GM20000 (cell line): Measurements from ENCODE around the gene KCTD12.

Source experiments
- DNase-seq: peaks from one replicate; pipeline ENCODE4 v3.0.0; 2012; ENCODE audit warnings: low spot score
- CTCF ChIP-seq: IDR thresholded peaks from 2 replicates; pipeline ENCODE4 v1.5.1; 2012; ENCODE audit warnings: mild to moderate bottlenecking, control low read depth; ENCODE audit errors: extremely low read depth, missing control alignments

The KCTD12 gene

GRCh38 chr13:76886292-76887075, at the start of gene KCTD12:
Gene KCTD12, minus strand, starts transcription at chr13:76886405. Its CDS starts 257 bp downstream, at chr13:76886148.
- peak; percentile 88 for DNase-seq
- TF ChIP-seq CTCF, result peak; percentile 53

- no peak for DNase-seq
- no peak for TF ChIP-seq CTCF
Observed at GRCh38 chr13:76934671-76935070, 48.5 kb upstream of the KCTD12 start.

- DNase-seq, result no peak
- TF ChIP-seq CTCF, result no peak
Observed at GRCh38 chr13:76932076-76932475, 45.9 kb upstream of the KCTD12 start.

- no peak for DNase-seq
- no peak for TF ChIP-seq CTCF
Observed at GRCh38 chr13:76929851-76930374, 43.7 kb upstream of the KCTD12 start.

GRCh38 chr13:76929320-76929719, 43.1 kb upstream of the KCTD12 start:
- no peak for TF ChIP-seq CTCF
- no peak for DNase-seq

GRCh38 chr13:76928456-76928855, 42.3 kb upstream of the KCTD12 start:
- DNase-seq, result no peak
- no peak for TF ChIP-seq CTCF

GRCh38 chr13:76927955-76928354, 41.8 kb upstream of the KCTD12 start:
- DNase-seq, result no peak
- TF ChIP-seq CTCF, result no peak
